Measurements from ENCODE around the gene WDR91.
A peak's percentile ranks its signal among the peaks of the same experiment; 100 is the strongest.
"Not testable (repeated sequence)": the region's sequence is repeated elsewhere in the genome, so short reads cannot be mapped to it uniquely, and the experiment has no call there.

Gene WDR91

DNA sequence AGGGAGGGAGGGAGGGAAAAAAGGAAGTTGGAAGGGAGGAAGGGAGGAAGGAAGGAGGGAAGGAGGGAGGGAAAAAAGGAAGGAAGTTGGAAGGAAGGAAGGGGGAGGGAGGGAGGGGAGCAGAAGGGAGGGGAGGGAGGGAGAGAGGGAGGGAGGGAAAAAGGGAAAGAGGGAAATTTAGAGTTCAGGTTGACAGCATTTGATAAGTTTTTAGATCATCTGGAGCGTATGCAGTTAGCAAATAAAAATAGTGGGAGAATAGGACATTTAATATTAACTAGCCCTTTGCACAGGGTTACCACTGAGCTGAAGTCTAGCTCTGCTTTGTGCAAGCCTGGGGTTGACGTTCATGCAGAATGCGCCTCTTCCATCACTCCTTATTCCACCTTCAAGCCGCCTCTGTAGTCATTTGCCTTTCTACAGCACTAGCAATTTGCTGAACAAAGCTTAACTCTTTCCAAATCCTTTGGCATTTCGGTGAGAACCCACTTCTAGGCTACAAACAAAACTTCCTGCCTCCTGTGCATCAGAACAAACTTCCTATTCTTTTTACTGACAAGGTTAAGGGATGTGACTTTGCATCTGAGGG is 30.9 kb upstream of the WDR91 start:
- H3K27me3 Mint-ChIP-seq, result peaks cover 18 to 54% of the 10 kb centered on the region in 2 donors
- H3K4me3 Mint-ChIP-seq, result no peak overlapping the region
- no peaks in the 10 kb centered on the region for H3K36me3 Mint-ChIP-seq (ENCODE audit: insufficient read depth)
- no peaks in the 10 kb centered on the region for H3K4me1 Mint-ChIP-seq (ENCODE audit: low read depth in 2 of 2)
- DNase-seq, result no peak
- no peaks in the 10 kb centered on the region for H3K9me3 Mint-ChIP-seq
- ATAC-seq (replicated peaks), result no peak
- H3K27ac Mint-ChIP-seq, result no peak overlapping the region

- peaks cover 22 to 48% of the 10 kb centered on the region in 2 donors for H3K27me3 Mint-ChIP-seq
- H3K27ac Mint-ChIP-seq, result no peak overlapping the region
- ATAC-seq (replicated peaks) (no peak), DNase-seq (no peak)
- H3K4me3 Mint-ChIP-seq, result no peak overlapping the region
- peaks cover 0 to 4% of the 10 kb centered on the region in 2 donors for H3K4me1 Mint-ChIP-seq (ENCODE audit: low read depth in 2 of 2)
- no peaks in the 10 kb centered on the region for H3K9me3 Mint-ChIP-seq
- no peaks in the 10 kb centered on the region for H3K36me3 Mint-ChIP-seq (ENCODE audit: insufficient read depth)
These were observed 29.1 kb upstream of the WDR91 start for GRCh38 chr7:135240441-135240840.

GRCh38 chr7:135239263-135239662 is 27.9 kb upstream of the WDR91 start:
- Mint-ChIP-seq H3K4me3 (no peak overlapping the region), H3K27ac (no peak overlapping the region), H3K4me1 (ENCODE audit: low read depth in 2 of 2) (peaks cover 0 to 4% of the 10 kb centered on the region in 2 donors), H3K9me3 (no peaks in the 10 kb centered on the region), H3K36me3 (ENCODE audit: insufficient read depth) (no peaks in the 10 kb centered on the region), H3K27me3 (peaks cover 11 to 38% of the 10 kb centered on the region in 2 donors)
- ATAC-seq (replicated peaks) (no peak), DNase-seq (no peak)

DNA sequence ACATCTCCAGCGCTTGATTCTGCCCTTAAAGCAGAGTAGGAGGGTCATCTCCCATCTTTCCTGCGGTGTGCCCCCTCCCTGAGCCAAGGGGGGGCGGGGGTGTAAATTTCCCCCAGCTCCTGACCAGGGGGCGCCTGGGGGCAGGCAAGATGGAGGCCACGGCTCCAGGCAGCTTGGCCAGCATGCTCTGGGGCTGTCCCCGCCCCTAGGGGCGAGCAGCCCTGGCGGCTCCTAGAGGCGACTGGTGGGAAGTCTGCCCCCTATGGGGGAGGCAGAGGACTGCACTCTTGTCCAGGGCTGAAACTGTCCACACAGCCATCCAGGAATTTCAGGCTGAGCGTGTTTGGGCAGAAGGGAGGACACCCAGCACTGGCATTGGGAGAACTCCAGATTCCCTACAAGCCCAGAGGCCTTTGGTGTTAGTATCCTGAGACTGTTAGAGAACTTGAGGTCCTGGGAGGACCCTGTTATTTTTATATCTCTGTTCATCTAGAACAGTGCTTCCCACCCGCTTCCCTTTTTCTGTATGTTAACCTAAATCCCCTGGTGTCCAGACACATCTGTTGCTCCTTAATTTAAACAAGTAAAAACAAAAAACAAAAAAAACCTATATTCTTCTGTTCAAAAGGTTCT is 26.9 kb upstream of the WDR91 start:
- Mint-ChIP-seq H3K9me3 (no peaks in the 10 kb centered on the region), H3K36me3 (ENCODE audit: insufficient read depth) (no peaks in the 10 kb centered on the region), H3K27ac (no peak overlapping the region), H3K4me3 (no peak overlapping the region), H3K4me1 (ENCODE audit: low read depth in 2 of 2) (peaks cover 0 to 4% of the 10 kb centered on the region in 2 donors), H3K27me3 (peaks cover 15 to 38% of the 10 kb centered on the region in 2 donors)
- ATAC-seq (replicated peaks) (peak; percentile 26), DNase-seq (no peak)

- Mint-ChIP-seq H3K27me3 (peaks cover 11 to 28% of the 10 kb centered on the region in 2 donors), H3K4me3 (no peak overlapping the region), H3K4me1 (ENCODE audit: low read depth in 2 of 2) (peaks cover 0 to 4% of the 10 kb centered on the region in 2 donors), H3K9me3 (no peaks in the 10 kb centered on the region), H3K27ac (no peak overlapping the region), H3K36me3 (ENCODE audit: insufficient read depth) (no peaks in the 10 kb centered on the region)
- DNase-seq, result no peak
- ATAC-seq (replicated peaks), result no peak
These were observed 25.4 kb upstream of the WDR91 start for GRCh38 chr7:135236727-135237126.

- no peak for ATAC-seq (replicated peaks)
- no peaks in the 10 kb centered on the region for H3K36me3 Mint-ChIP-seq (ENCODE audit: insufficient read depth)
- H3K4me1 Mint-ChIP-seq (ENCODE audit: low read depth in 2 of 2), result peaks cover 0 to 4% of the 10 kb centered on the region in 2 donors
- H3K9me3 Mint-ChIP-seq, result no peaks in the 10 kb centered on the region
- H3K27me3 Mint-ChIP-seq, result peaks cover 9 to 19% of the 10 kb centered on the region in 2 donors
- H3K4me3 Mint-ChIP-seq, result no peak overlapping the region
- no peak for DNase-seq
- no peak overlapping the region for H3K27ac Mint-ChIP-seq
These were observed 24.5 kb upstream of the WDR91 start for GRCh38 chr7:135235841-135236240.

- no peak overlapping the region for H3K4me3 Mint-ChIP-seq
- ATAC-seq (replicated peaks), result no peak
- no peaks in the 10 kb centered on the region for H3K36me3 Mint-ChIP-seq (ENCODE audit: insufficient read depth)
- no peak overlapping the region for H3K27ac Mint-ChIP-seq
- peaks cover 9 to 10% of the 10 kb centered on the region in 2 donors for H3K27me3 Mint-ChIP-seq
- peaks cover 0 to 4% of the 10 kb centered on the region in 2 donors for H3K4me1 Mint-ChIP-seq (ENCODE audit: low read depth in 2 of 2)
- DNase-seq, result no peak
- H3K9me3 Mint-ChIP-seq, result no peaks in the 10 kb centered on the region
These were observed 23.4 kb upstream of the WDR91 start for GRCh38 chr7:135234727-135235126.

- not testable (repeated sequence) for H3K27ac Mint-ChIP-seq; ATAC-seq (replicated peaks); H3K4me3 Mint-ChIP-seq; H3K27me3 Mint-ChIP-seq; DNase-seq; H3K36me3 Mint-ChIP-seq (ENCODE audit: insufficient read depth); H3K9me3 Mint-ChIP-seq; H3K4me1 Mint-ChIP-seq (ENCODE audit: low read depth in 2 of 2)
These were observed 22.8 kb upstream of the WDR91 start for GRCh38 chr7:135234095-135234494.

GRCh38 chr7:135233570-135233969 is 22.2 kb upstream of the WDR91 start, which contains the start of gene STRA8:
Gene STRA8, plus strand, starts transcription at chr7:135233838. Its CDS starts 6,687 bp downstream, at chr7:135240525.
- Mint-ChIP-seq H3K27ac (no peak within 1 kb of the TSS), H3K9me3 (no peaks in the 10 kb centered on the region), H3K4me1 (ENCODE audit: low read depth in 2 of 2) (peaks cover 0 to 4% of the 10 kb centered on the region in 2 donors), H3K36me3 (ENCODE audit: insufficient read depth) (no peaks in the 10 kb centered on the region), H3K4me3 (no peak within 1 kb of the TSS), H3K27me3 (peaks cover 0 to 9% of the 10 kb centered on the region in 2 donors)
- ATAC-seq (replicated peaks) (no peak), DNase-seq (no peak)

DNA sequence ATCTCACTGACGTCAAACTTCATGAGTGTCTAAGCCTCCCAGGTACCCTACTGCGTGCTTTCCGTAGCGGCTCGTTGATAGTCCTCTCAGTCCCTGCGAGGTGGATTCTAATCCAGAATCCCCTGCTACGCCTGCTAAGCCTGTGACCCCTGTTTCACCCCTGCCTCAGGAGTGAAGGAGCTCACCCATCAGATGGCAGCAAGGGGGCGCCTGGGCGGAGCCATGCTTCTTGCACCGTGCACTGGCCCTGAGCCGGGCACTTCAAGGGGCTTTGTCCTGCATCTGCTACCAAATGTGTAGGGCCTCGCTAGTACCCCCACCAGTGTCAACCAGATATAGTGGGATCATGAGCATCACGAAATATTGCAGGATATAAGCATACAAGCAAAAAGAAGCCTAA is 21.4 kb upstream of the WDR91 start:
- H3K9me3 Mint-ChIP-seq, result no peaks in the 10 kb centered on the region
- H3K36me3 Mint-ChIP-seq (ENCODE audit: insufficient read depth), result no peaks in the 10 kb centered on the region
- no peak overlapping the region for H3K27ac Mint-ChIP-seq
- peaks cover 0 to 4% of the 10 kb centered on the region in 2 donors for H3K4me1 Mint-ChIP-seq (ENCODE audit: low read depth in 2 of 2)
- DNase-seq (no peak), ATAC-seq (replicated peaks) (no peak)
- H3K27me3 Mint-ChIP-seq, result peaks cover 0 to 9% of the 10 kb centered on the region in 2 donors
- H3K4me3 Mint-ChIP-seq, result no peak overlapping the region

- no peaks in the 10 kb centered on the region for H3K36me3 Mint-ChIP-seq (ENCODE audit: insufficient read depth)
- ATAC-seq (replicated peaks), result no peak
- no peak for DNase-seq
- peaks cover 0 to 4% of the 10 kb centered on the region in 2 donors for H3K4me1 Mint-ChIP-seq (ENCODE audit: low read depth in 2 of 2)
- peaks cover 0 to 9% of the 10 kb centered on the region in 2 donors for H3K27me3 Mint-ChIP-seq
- H3K9me3 Mint-ChIP-seq, result no peaks in the 10 kb centered on the region
- no peak overlapping the region for H3K27ac Mint-ChIP-seq
- H3K4me3 Mint-ChIP-seq, result no peak overlapping the region
These were observed 20.8 kb upstream of the WDR91 start for GRCh38 chr7:135232087-135232486.

- Mint-ChIP-seq H3K27me3 (peaks cover 0 to 5% of the 10 kb centered on the region in 2 donors), H3K9me3 (no peaks in the 10 kb centered on the region), H3K36me3 (ENCODE audit: insufficient read depth) (no peaks in the 10 kb centered on the region), H3K4me3 (no peak overlapping the region), H3K27ac (no peak overlapping the region), H3K4me1 (ENCODE audit: low read depth in 2 of 2) (peaks cover 0 to under 1% of the 10 kb centered on the region in 2 donors)
- DNase-seq, result no peak
- ATAC-seq (replicated peaks), result no peak
These were observed 20.4 kb upstream of the WDR91 start for GRCh38 chr7:135231686-135232085.

GRCh38 chr7:135224027-135224426 is 12.7 kb upstream of the WDR91 start:
- H3K4me1 Mint-ChIP-seq (ENCODE audit: low read depth in 2 of 2), result peaks cover 0 to 9% of the 10 kb centered on the region in 2 donors
- no peaks in the 10 kb centered on the region for H3K9me3 Mint-ChIP-seq
- H3K36me3 Mint-ChIP-seq (ENCODE audit: insufficient read depth), result no peaks in the 10 kb centered on the region
- peaks cover 0 to 15% of the 10 kb centered on the region in 2 donors for H3K27me3 Mint-ChIP-seq
- H3K4me3 Mint-ChIP-seq, result no peak overlapping the region
- no peak overlapping the region for H3K27ac Mint-ChIP-seq
- no peak for DNase-seq
- ATAC-seq (replicated peaks), result no peak
